ENCODE data around the gene TACR1. TPM values are rescaled to one million over a fixed set of nuclear protein-coding genes. Genes with fewer than 3 reads are reported as not detected.

Gene TACR1
- total and polyA plus RNA-seq, 2 experiments from 2014 or later = 3.5 to 7.3 TPM

GRCh38 chr2:75035444-75036353 is 163.6 kb downstream of the TACR1 start:
- no peaks in the 10 kb centered on the region for H3K79me2 ChIP-seq (replicated peaks; ENCODE audit: insufficient read depth)
- H3K27ac ChIP-seq (ENCODE audit: low read depth) = no peak overlapping the region
- DNase-seq (ENCODE audit: low spot score) = no peak
- H4K20me1 ChIP-seq (replicated peaks; ENCODE audit: insufficient read depth) = no peaks in the 10 kb centered on the region
- H3K4me3 ChIP-seq = no peak overlapping the region
- no peak for ATAC-seq
- H2AFZ ChIP-seq = no peak overlapping the region
- no peaks in the 10 kb centered on the region for H3K27me3 ChIP-seq (ENCODE audit: insufficient read depth)
- H3K4me2 ChIP-seq = no peak overlapping the region
- Mint-ChIP-seq H3K27me3 (ENCODE audit: insufficient read depth, low read depth, poor library complexity) (no peaks in the 10 kb centered on the region), H3K36me3 (ENCODE audit: low read depth) (no peaks in the 10 kb centered on the region), H3K9me3 (no peaks in the 10 kb centered on the region), H3K4me3 (no peak overlapping the region), H3K27ac (no peak overlapping the region), H3K4me1 (no peaks in the 10 kb centered on the region)
- H3K4me1 ChIP-seq (ENCODE audit: insufficient read depth) = no peaks in the 10 kb centered on the region
- no peaks in the 10 kb centered on the region for H3F3A ChIP-seq (replicated peaks; ENCODE audit: low read depth)
- no peak for TF ChIP-seq CREB1 (CRISPR knock-in tag; IDR thresholded peaks at IDR 0.05; ENCODE audit: low read depth)
- no peak for TF ChIP-seq CTCF (conservative IDR thresholded peaks at IDR 0.05; ENCODE audit: low read depth in 2 of 2)
- TF ChIP-seq ZNF114 (CRISPR knock-in tag; IDR thresholded peaks at IDR 0.05) = no peak
- TF ChIP-seq EZH2 (IDR thresholded peaks at IDR 0.05; ENCODE audit: low read depth, unreplicated experiment) = no peak
- TF ChIP-seq NANOG (IDR thresholded peaks at IDR 0.05; ENCODE audit: borderline replicate concordance) = no peak
- TF ChIP-seq STAT1 (IDR thresholded peaks at IDR 0.05; ENCODE audit: unreplicated experiment) = no peak
- H3K9me2 ChIP-seq (ENCODE audit: insufficient read depth) = peaks cover under 1% of the 10 kb centered on the region; the same call in 1 of the 2 replicates
- no peaks in the 10 kb centered on the region for H3K36me3 ChIP-seq (ENCODE audit: insufficient read depth)

GRCh38 chr2:75033516-75033915 is 165.8 kb downstream of the TACR1 start:
- no peaks in the 10 kb centered on the region for H3K79me2 ChIP-seq (replicated peaks; ENCODE audit: insufficient read depth)
- no peaks in the 10 kb centered on the region for H3K36me3 Mint-ChIP-seq (ENCODE audit: low read depth)
- no peak for TF ChIP-seq EZH2 (IDR thresholded peaks at IDR 0.05; ENCODE audit: low read depth, unreplicated experiment)
- no peak for TF ChIP-seq ETS1 (IDR thresholded peaks at IDR 0.05)
- TF ChIP-seq ZNF462 (CRISPR knock-in tag; IDR thresholded peaks at IDR 0.05) = no peak
- TF ChIP-seq EZH2phosphoT487 (IDR thresholded peaks at IDR 0.05; ENCODE audit: unreplicated experiment) = no peak
- no peak for TF ChIP-seq STAT1 (IDR thresholded peaks at IDR 0.05; ENCODE audit: unreplicated experiment)
- TF ChIP-seq JUNB (IDR thresholded peaks at IDR 0.05; ENCODE audit: unreplicated experiment) = no peak
- no peak for TF ChIP-seq ZNF114 (CRISPR knock-in tag; IDR thresholded peaks at IDR 0.05)
- TF ChIP-seq CREB1 (CRISPR knock-in tag; IDR thresholded peaks at IDR 0.05; ENCODE audit: low read depth) = no peak

More at GRCh38 chr2:75033516-75033915, 165.8 kb downstream of the TACR1 start:
- Histone ChIP-seq H2AFZ (no peak overlapping the region), H3K9me2 (ENCODE audit: insufficient read depth) (no peaks in the 10 kb centered on the region), H3F3A (replicated peaks; ENCODE audit: low read depth) (no peaks in the 10 kb centered on the region), H3K36me3 (ENCODE audit: insufficient read depth) (no peaks in the 10 kb centered on the region), H3K4me1 (ENCODE audit: insufficient read depth) (no peaks in the 10 kb centered on the region), H3K27ac (ENCODE audit: low read depth) (no peak overlapping the region), H3K27me3 (ENCODE audit: insufficient read depth) (no peaks in the 10 kb centered on the region), H3K4me2 (no peak overlapping the region), H3K4me3 (no peak overlapping the region), H4K20me1 (replicated peaks; ENCODE audit: insufficient read depth) (no peaks in the 10 kb centered on the region)
- H3K4me1 Mint-ChIP-seq = no peaks in the 10 kb centered on the region
- H3K9me3 Mint-ChIP-seq = no peaks in the 10 kb centered on the region
- no peak for DNase-seq (ENCODE audit: low spot score)
- no peak overlapping the region for H3K27ac Mint-ChIP-seq
- H3K27me3 Mint-ChIP-seq (ENCODE audit: insufficient read depth, low read depth, poor library complexity) = no peaks in the 10 kb centered on the region
- H3K4me3 Mint-ChIP-seq = no peak overlapping the region
- no peak for ATAC-seq

All from GM23338 (cell line).